Eye (tissue), 1 donor: ENCODE data around the gene SH3D21.

ENCODE experiments used
- DNase-seq: peaks from one replicate; pipeline ENCODE4 v3.0.0-alpha.2; 2015

SH3D21 gene

DNA sequence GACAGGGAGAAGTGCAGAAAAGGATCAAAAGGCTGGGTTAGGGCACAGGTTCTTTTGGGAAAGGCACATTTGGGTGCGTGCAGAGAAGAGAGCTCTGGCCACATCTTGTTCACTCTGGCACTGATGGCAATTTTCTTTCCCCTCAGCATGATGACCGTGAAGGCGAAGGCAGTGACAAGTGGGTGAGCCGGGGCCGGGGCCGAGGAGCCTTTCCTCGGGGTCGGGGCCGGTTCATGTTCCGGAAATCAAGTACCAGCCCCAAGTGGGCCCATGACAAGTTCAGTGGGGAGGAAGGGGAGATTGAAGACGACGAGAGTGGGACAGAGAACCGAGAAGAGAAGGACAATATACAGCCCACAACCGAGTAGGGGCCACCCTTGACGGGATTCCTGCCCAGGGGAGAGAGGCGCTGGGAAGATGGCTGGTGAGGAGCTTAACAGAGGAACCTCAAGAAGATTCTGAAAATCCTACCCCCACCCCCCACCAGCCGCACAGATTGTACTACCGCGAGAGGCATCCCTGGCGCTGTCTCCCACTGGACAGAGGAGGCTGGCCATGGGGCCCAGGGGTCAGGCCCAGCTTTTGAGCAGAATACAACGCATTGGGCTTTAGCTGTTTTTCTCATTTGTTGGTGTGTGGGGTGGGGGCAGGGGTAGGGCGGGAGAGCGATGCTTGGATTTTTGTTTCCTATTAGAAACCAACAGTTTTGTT lies 2.4 kb upstream of the SH3D21 start:
- no peak for DNase-seq

DNA sequence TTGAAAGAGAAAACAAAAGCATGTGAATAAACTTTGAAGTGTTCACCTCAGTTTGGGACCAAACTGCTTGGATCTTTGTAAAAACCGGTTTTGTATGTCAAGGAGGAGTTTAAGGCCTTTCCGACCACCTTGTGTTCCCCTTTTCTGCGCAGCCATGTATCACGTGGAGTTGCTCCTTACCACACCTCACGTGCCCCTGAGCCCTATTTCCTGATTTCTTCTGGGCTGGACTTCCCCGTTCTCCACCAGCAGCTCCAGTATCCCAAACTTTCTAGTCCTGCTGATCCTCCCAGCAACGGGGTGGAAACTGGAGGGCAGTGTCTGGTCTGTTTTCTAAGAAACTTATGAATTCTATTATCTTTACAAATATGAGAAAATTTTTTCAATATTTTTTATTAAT lies 1.6 kb upstream of the SH3D21 start:
- no peak for DNase-seq

DNA sequence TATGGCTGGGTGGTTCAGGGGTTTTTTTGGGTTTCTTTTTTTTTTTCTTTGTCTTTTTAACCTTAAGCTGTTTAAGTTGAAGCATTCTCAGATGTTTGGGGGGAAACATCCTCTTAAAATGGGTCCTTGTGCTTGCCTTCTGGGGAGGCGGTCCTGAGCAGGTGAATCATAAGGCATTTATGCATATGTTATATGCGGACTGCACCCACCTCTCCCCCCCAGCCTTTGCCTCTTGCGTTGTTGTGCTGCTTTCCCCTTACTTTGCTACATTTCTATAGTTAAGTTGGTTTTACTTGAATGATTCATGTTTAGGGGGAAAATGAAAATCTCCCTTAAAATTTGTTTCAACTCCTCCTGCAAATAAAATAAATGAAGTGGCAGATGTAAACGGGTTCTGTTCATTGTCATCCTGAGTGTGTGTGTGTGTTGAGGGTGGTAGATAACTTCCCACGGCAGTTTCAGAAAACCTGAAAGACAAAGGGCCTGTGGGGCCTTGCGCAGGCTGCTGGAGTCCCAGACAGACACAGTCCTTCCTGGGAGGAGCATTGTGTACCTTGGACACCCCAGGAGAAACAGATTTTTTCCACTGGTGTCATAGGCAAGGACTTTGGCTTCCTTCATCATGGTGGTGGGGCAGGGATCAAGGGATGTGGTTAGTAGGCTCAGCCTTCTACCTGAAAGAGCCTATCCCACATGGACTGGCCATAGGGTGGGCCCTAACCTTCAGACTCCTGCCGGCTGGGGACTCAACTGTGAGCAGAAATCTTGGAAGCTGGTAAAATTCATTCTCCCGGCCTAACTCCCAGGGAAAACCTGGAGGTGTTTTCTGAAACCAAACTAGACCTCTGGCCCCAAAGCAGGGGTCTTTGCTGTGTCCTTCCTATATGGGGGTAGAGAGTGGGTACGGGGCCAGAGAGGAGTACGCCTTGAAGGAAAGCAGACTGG lies 926 bp upstream of the SH3D21 start:
- DNase-seq = no peak

- DNase-seq = no peak
Measured at GRCh38 chr1:36305915-36306209, 306 bp upstream of the SH3D21 start.

GRCh38 chr1:36306902-36307456 lies 811 bp downstream of the SH3D21 start:
- peak; percentile 98 for DNase-seq

DNA sequence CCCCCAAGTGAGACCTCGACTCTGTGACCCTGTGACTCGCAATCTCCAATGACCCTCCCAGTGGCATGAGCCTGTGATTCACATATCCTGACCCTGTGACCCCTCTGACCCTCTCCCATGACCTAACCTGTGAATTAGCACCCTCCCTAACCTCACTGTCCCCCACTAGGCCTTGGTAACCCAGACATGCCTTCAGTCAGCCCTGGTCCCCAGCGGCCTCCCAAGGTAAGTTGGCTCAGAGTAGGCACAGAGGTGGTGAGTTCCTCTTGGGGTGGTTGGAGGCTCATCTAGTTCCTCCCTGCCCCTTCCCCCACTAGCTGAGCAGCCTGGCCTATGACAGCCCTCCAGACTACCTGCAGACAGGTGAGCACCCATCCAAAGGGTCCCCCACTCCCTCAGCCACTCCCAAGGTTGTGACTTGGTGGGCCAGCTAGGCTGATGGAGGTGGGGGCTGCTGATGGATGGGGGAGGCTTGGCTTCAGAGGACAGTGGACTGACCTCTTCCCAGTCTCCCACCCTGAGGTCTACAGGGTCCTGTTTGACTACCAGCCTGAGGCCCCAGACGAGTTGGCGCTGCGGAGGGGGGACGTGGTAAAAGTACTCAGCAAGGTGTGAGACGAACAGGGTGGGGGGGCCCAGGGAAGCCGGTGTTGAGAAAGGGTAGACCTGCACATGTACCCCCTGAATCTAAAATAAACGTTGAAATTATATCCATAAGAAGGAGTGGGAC lies 1.6 kb downstream of the SH3D21 start:
- DNase-seq = no peak

GRCh38 chr1:36309397-36309796 lies 3.2 kb downstream of the SH3D21 start:
- DNase-seq = no peak

DNA sequence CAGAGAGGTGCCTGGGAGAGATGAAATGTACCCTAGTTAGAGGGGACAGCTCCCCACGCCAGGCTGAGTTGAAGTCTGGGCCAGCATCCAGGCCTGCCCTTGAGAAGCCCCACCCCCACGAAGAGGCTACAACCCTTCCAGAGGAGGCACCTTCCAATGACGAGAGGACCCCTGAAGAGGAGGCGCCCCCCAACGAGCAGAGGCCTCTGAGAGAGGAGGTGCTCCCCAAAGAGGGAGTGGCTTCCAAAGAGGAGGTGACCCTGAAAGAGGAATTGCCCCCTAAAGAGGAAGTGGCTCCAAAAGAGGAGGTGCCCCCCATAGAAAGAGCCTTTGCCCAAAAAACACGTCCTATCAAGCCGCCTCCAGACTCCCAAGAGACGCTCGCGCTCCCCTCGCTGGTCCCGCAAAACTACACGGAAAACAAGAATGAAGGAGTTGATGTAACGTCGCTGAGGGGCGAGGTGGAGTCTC lies 14.2 kb downstream of the SH3D21 start:
- DNase-seq = peak; percentile 46

GRCh38 chr1:36320767-36321118 lies 14.6 kb downstream of the SH3D21 start:
- DNase-seq = no peak

- peak; percentile 94 for DNase-seq
Measured at GRCh38 chr1:36321119-36321951, 15.2 kb downstream of the SH3D21 start.

DNA sequence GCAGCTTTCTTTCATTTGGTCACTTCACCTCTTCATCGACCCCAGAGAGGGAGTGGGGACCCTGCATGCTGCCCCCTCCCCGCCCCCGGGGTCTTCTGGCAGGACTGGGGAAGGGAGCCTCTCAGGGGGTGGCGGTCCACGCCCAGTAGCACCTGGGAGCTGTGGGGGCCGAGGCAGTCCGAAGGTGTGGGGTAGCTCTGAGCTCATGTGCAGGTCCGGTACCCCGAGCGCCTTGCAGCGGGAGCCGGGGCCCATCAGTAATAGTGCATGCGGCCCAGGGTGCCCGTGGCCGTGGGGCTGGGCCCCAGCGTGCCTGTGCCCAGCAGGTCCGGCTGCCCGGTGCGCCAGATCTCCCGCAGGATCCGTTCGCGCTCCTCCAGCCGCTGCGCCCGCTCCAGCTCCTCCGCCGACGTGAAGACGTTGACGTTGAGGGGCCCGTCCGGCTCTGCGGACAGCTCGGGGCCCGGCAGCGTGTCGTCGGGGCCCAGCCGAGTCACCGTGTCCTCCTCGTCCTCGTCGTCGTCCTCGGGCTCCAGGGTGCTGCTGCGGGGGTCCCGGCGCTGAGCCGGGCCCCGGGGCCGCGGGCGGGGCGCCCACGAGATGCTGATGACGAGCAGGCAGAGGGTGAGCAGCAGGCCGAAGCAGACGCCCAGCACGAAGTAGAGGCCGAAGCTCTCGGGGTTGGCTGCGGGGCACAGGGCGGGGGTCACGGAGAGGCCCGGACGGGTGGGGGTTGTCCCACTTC lies 16.0 kb downstream of the SH3D21 start:
- DNase-seq = peak; percentile 66

GRCh38 chr1:36322786-36323635 lies 16.8 kb downstream of the SH3D21 start:
- DNase-seq = peak; percentile 76

DNA sequence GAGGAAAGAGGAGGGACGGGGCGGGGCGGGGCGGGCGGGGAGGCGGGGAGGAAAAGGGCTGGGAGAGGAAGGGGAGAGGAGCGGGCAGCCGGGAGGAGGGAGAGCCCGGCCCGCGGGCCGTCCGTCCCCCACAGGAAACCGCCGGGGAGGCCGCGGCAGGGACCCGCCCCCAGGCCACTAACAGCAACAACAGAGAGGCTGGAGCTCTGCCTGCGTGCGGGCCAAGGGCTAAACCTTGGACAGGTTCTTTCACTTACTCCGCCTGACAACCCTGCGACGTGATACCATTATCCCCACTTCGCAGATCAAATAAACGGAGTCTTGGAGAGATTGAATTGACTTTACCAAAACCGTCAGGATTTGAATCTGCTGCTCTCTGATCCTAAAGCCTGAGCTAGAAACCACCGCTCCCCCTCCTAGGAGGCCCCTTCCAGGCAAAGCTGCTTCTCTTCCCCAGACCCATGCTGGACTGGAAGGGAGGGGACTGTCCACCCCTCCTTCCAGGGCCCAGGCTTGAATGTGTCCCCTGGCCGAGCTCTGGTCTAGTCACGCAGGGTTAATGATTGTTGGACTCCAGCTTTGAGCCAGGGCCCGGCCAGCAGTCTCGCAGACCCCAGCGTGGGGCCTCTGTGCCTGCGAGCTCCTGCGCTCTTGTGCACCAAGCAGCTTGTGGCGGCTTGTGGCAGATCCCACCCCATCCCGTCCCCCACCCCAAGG lies 17.6 kb downstream of the SH3D21 start, which contains the start of gene EVA1B:
Gene EVA1B (minus strand): TSS at position 10 of the 717 bp plus-strand sequence. CDS start 608 bp downstream, outside the sequence.
- DNase-seq = peak; percentile 90

DNA sequence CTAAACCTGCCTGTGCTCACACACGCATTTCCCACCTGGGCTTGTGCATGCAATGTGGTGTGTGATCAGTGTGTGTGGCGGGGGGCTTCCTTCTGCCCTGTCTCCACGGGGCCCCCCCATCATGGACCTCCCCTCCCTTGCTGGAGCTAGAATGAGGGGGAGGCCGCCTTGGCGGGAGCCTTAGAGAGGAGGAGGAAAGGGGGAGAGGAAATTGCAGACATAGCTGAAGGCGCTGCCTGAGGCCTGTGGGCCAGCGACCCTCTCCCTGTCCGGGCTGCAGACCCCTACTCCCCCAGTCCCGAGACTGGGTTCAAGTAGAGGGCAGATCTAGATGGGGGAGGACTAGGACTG lies 18.2 kb downstream of the SH3D21 start:
- no peak for DNase-seq

- DNase-seq = no peak
Measured at GRCh38 chr1:36326499-36326898, 20.3 kb downstream of the SH3D21 start.

DNA sequence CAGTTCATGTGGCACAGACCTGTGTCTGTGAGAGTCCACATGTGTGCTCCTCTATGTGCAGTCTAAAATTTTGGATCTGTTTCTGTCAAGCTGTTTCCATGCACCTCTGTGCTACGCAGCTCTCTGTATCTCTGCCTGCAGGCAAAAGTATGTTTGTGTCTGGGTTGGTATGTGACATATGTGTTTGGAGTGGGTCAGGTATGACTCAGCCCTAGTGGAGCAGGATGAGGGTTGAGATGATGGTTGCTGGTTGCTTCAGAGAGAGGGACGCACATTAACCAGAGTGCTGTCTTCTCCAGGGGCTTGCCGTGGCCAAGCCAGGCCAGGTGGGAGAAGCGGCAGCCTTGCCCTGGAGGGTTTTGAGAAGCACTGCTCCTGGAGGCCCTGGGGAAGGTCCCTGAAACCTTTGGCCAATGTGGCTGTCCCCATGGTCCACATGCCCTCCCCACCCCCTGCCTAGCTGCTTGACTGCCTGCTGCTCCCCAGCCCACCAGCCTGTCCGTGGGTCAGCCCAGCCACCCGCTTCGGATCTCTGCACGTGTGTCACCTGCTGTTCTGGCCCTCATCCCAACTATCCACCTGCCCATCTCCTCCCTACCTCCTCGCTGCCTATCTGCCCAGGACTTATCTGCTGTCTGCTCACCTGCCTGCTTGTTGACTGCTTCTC lies 21.4 kb downstream of the SH3D21 start:
- DNase-seq = no peak

DNA sequence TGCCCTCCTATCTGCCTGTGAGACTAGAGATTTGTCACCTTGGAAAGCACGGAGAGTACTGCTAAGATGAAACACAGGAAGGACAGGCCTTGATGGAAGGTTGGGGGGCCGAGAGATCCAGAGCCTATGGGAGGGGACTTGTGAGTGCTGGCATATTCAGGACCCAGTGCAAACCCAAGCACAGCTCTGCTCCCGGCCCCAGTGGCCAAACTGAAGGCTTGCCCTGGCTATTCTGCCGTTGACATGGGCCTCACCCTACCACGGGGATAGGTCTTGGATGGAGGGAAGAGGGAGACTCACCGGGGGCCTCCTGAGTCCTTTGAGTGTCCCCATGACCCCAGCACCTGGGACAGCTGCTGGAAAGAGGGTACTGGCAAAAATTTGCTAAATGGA lies 21.9 kb downstream of the SH3D21 start:
- DNase-seq = no peak

DNA sequence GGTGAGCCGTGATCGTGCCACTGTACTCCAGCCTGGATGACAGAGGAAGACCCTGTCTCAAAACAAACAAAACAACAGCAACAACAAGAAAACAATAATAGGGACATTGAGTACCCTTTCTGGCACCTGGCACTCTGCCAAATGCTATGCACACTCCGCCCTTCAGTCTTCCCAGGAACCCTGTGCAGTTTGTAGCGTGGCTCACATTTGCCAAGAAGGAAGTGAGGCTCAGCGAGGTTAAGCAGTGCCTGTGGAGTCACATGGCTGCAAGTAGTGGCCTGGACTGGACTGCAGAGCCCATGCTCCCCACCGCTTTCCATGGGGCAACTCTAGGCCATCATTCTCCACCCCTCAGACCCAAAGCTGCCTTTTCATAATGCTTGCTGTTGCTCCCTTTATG lies 22.5 kb downstream of the SH3D21 start:
- DNase-seq = no peak

- DNase-seq = no peak
Measured at GRCh38 chr1:36329817-36330216, 23.6 kb downstream of the SH3D21 start.
